LHCN-M2 (cell line): Measurements from ENCODE around the gene CPB1. TPM values are rescaled to one million over a fixed set of nuclear protein-coding genes. Genes with fewer than 3 reads are reported as not detected.

Experiments used
- DNase-seq: peaks from one replicate; pipeline ENCODE4 v3.0.0-alpha.2; 2012; ENCODE audit warnings: low read depth
- total RNA-seq: library from RNA; depleted of rRNA; stranded (reverse); fragments of >200 nt; gene quantifications from 2 replicates; pipeline ENCODE4 v1.2.3, GENCODE V29; 2014

The CPB1 gene
- total RNA-seq, 1 experiment from 2014 or later, result not detected

- DNase-seq, result no peak
Observed at GRCh38 chr3:148829926-148830325, 2.3 kb downstream of the CPB1 start.

- DNase-seq, result peak; percentile 13
Observed at GRCh38 chr3:148833223-148833622, 5.6 kb downstream of the CPB1 start.

- DNase-seq, result no peak
Observed at GRCh38 chr3:148839805-148840204, 12.2 kb downstream of the CPB1 start.

GRCh38 chr3:148840451-148840850 lies 12.8 kb downstream of the CPB1 start:
- no peak for DNase-seq

GRCh38 chr3:148845756-148846395 lies 18.3 kb downstream of the CPB1 start:
- DNase-seq, result no peak

- peak; percentile 67 for DNase-seq
Observed at GRCh38 chr3:148847351-148847750, 19.7 kb downstream of the CPB1 start.

- DNase-seq, result no peak
Observed at GRCh38 chr3:148848410-148848809, 20.8 kb downstream of the CPB1 start.

GRCh38 chr3:148852271-148852992 lies 24.8 kb downstream of the CPB1 start:
- no peak for DNase-seq

GRCh38 chr3:148853076-148853475 lies 25.5 kb downstream of the CPB1 start:
- no peak for DNase-seq

GRCh38 chr3:148854061-148854460 lies 26.4 kb downstream of the CPB1 start:
- DNase-seq, result no peak

- no peak for DNase-seq
Observed at GRCh38 chr3:148856384-148856783, 28.8 kb downstream of the CPB1 start.

- no peak for DNase-seq
Observed at GRCh38 chr3:148857316-148857715, 29.7 kb downstream of the CPB1 start.

- DNase-seq, result peak; percentile 52
Observed at GRCh38 chr3:148861277-148861869, 33.8 kb downstream of the CPB1 start.

GRCh38 chr3:148863297-148863696 lies 35.7 kb downstream of the CPB1 start:
- no peak for DNase-seq

GRCh38 chr3:148863814-148864213 lies 36.2 kb downstream of the CPB1 start:
- no peak for DNase-seq

GRCh38 chr3:148865049-148865448 lies 37.4 kb downstream of the CPB1 start, which contains the start of gene CPA3:
Gene CPA3 (plus strand): TSS chr3:148865296. CDS start chr3:148865308, 12 bp downstream.
- DNase-seq, result no peak

GRCh38 chr3:148866261-148866660 lies 38.6 kb downstream of the CPB1 start:
- DNase-seq, result no peak

- peak; percentile 31 for DNase-seq
Observed at GRCh38 chr3:148873270-148873927, 45.8 kb downstream of the CPB1 start.

- DNase-seq, result peak; percentile 36
Observed at GRCh38 chr3:148873977-148874376, 46.4 kb downstream of the CPB1 start.

- DNase-seq, result no peak
Observed at GRCh38 chr3:148878095-148878494, 50.5 kb downstream of the CPB1 start.

- no peak for DNase-seq
Observed at GRCh38 chr3:148879256-148879655, 51.6 kb downstream of the CPB1 start.

- DNase-seq, result peak; percentile 47
Observed at GRCh38 chr3:148880681-148881080, 53.1 kb downstream of the CPB1 start.
